Ovary (tissue), 9 donors: ENCODE results near the gene HECTD4. TPM values are rescaled to one million over a fixed set of nuclear protein-coding genes. Genes with fewer than 3 reads are reported as not detected.
A peak's percentile ranks its signal among the peaks of the same experiment; 100 is the strongest.
"Not testable (repeated sequence)": the region's sequence is repeated elsewhere in the genome, so short reads cannot be mapped to it uniquely, and the experiment has no call there.

Source experiments
- DNase-seq, 5 donors: peaks; one replicate each; pipeline ENCODE4 v3.0.0-alpha.2; 2019 to 2020
- H3K27ac ChIP-seq, 2 donors: fragments of 200-600 bp; one replicate each; pipeline versions ENCODE4 v1.5.1 to v1.8.0; 2019 to 2022
- H3K27me3 ChIP-seq: fragments of 200-600 bp; one replicate; pipeline ENCODE4 v1.8.0; 2022
- H3K36me3 ChIP-seq: fragments of 200-600 bp; sonication (generic); one replicate; pipeline ENCODE4 v1.5.1; 2019
- H3K4me1 ChIP-seq: one replicate; pipeline ENCODE4 v1.8.1; 2013; ENCODE audit warnings: mild to moderate bottlenecking, moderate library complexity; ENCODE audit not compliant: insufficient read depth
- H3K4me3 ChIP-seq: fragments of 200-600 bp; sonication (generic); one replicate; pipeline ENCODE4 v1.5.1; 2017
- H3K9me3 ChIP-seq, 2 donors: fragments of 200-600 bp in 1 of 2; sonication (generic) in 1 of 2; one replicate each; pipeline versions ENCODE4 v1.5.1 to v1.8.1; 2013 to 2019; ENCODE audit warnings: mild to moderate bottlenecking in 1 of 2, moderate library complexity in 1 of 2
- CTCF ChIP-seq, 3 donors: fragments of 450-650 bp in 2 of 3; fragments of 200-600 bp in 1 of 3; IDR thresholded peaks; one replicate each; pipeline versions ENCODE4 v1.5.1 to v1.8.0; 2016 to 2022; ENCODE audit warnings: antibody characterized with exemption in 3 of 3, mild to moderate bottlenecking in 1 of 3
- EP300 ChIP-seq: sonication (generic); formaldehyde crosslinking; IDR thresholded peaks from one replicate; pipeline ENCODE4 v1.6.1; 2017; ENCODE audit warnings: antibody characterized with exemption
- POLR2A ChIP-seq: fragments of 450-650 bp; IDR thresholded peaks from one replicate; pipeline ENCODE4 v1.6.1; 2017; ENCODE audit warnings: antibody characterized with exemption, mild to moderate bottlenecking, moderate library complexity
- WGBS, 3 donors: extraction: QIAGEN DNeasy Blood & Tissue Kit in 1 of 3; methylation state at CpG; one replicate each; pipeline versions ENCODE4 v1.1.5 to v1.1.7; 2013 to 2017; 5-methylcytosine and 5-hydroxymethylcytosine counted together
- intact Hi-C, 4 donors: fragments of 100-400 bp; cut with DNase I; formaldehyde crosslinking; loops; one replicate each; pipeline versions ENCODE4 v1.11.0 to v1.15.1; 2022 to 2023
- polyA plus RNA-seq, 2 donors: library from polyadenylated mRNA; stranded (reverse); fragments of 200-250 nt in 1 of 2; fragments of 350-450 nt in 1 of 2; fragmentation: Illumina TruSeq in 1 of 2; extraction: RNeasy Lipid Tissue Mini Kit (QIAGEN cat#74804) in 1 of 2; gene quantifications; one replicate each; pipeline ENCODE4 v1.2.3, GENCODE V29; 2013 to 2014
- total RNA-seq, 7 donors: library from RNA; depleted of rRNA in 2 of 7; stranded (reverse); fragments of >200 nt in 2 of 7; fragmentation: NEBNext Ultra II Directional in 3 of 7; extraction: Animal tissue kit (Norgen Biotek cat#: 25700) in 3 of 7; gene quantifications; one replicate each; pipeline versions ENCODE4 v1.1.0 to v1.2.4, GENCODE V29; 2016 to 2023
- donor health status: DM: no; HTN: no; CAD: no; lungs with moderate emphysema.
- donor health status: DM: no; HTN: no; CAD: no.
- donor health status: Bipolar disorder and iron deficiency.
- donor health status: DM: yes; HTN: yes; CAD: no.
- donor health status: DM: no; HTN: no; CAD: no.
- donor health status: DM: yes; HTN: yes; CAD: no.

The HECTD4 gene
- total and polyA plus RNA-seq, 9 donors = 12.3 to 47.3 (median 34.9) TPM

- Histone ChIP-seq H3K4me1 (peaks cover 2% of the 10 kb centered on the region), H3K9me3 (no peaks in the 10 kb centered on the region), H3K27me3 (no peaks in the 10 kb centered on the region), H3K4me3 (no peak overlapping the region), H3K27ac (no peak overlapping the region), H3K36me3 (no peaks in the 10 kb centered on the region)
- 16 to 23% (median 16%) methylated on average over 2 of the region's 2 CpGs for WGBS, 3 donors
- no peak for DNase-seq
- intact Hi-C loops = no loop called here
- TF ChIP-seq POLR2A = no peak
- no peak for TF ChIP-seq CTCF (IDR thresholded peaks at IDR 0.05)
- no peak for TF ChIP-seq EP300
Observed at GRCh38 chr12:112413855-112414625, 31.8 kb upstream of the HECTD4 start.

- no peak for TF ChIP-seq EP300
- peaks cover 3% of the 10 kb centered on the region for H3K4me1 ChIP-seq
- H3K9me3 ChIP-seq = no peaks in the 10 kb centered on the region
- no peaks in the 10 kb centered on the region for H3K27me3 ChIP-seq
- H3K4me3 ChIP-seq = no peak overlapping the region
- no peaks in the 10 kb centered on the region for H3K36me3 ChIP-seq
- intact Hi-C loops = no loop called here
- no peak for DNase-seq
- 95 to 96% (median 96%) methylated on average over 14 of the region's 14 CpGs for whole genome bisulfite sequencing, 3 donors
- H3K27ac ChIP-seq = no peak overlapping the region
Observed at GRCh38 chr12:112409906-112410244, 27.6 kb upstream of the HECTD4 start.

- H3K36me3 ChIP-seq = no peaks in the 10 kb centered on the region
- no peaks in the 10 kb centered on the region for H3K9me3 ChIP-seq
- peak; percentile 75 to 80 (median 79) for DNase-seq
- H3K4me1 ChIP-seq = peaks cover 3% of the 10 kb centered on the region
- H3K27ac ChIP-seq = peak within 1 kb of the TSS; percentile 56 to 57
- intact Hi-C loops = no loop called here
- no peak for TF ChIP-seq EP300
- TF ChIP-seq POLR2A = peak; percentile 81
- TF ChIP-seq CTCF (IDR thresholded peaks at IDR 0.05) = peak in 1 of 3 donors; percentile 33
- peak within 1 kb of the TSS; percentile 49 for H3K4me3 ChIP-seq
- H3K27me3 ChIP-seq = no peaks in the 10 kb centered on the region
- WGBS, 3 donors = 9 to 11% (median 10%) methylated on average over 46 of the region's 46 CpGs
Observed at GRCh38 chr12:112409064-112409905, 27.1 kb upstream of the HECTD4 start, which contains the start of gene RPL6. Gene RPL6, minus strand, starts transcription at chr12:112409605. Its CDS starts 949 bp downstream, at chr12:112408656.

- intact Hi-C loops = no loop called here
- no peak for DNase-seq
- Histone ChIP-seq H3K4me1 (peaks cover 3% of the 10 kb centered on the region), H3K4me3 (peak overlapping the region; percentile 49), H3K27ac (peak overlapping the region; percentile 56 to 57), H3K9me3 (no peaks in the 10 kb centered on the region), H3K27me3 (no peaks in the 10 kb centered on the region), H3K36me3 (no peaks in the 10 kb centered on the region)
- 3 to 18% (median 5%) methylated on average over 5 of the region's 5 CpGs for WGBS, 3 donors
- TF ChIP-seq POLR2A (no peak), CTCF (IDR thresholded peaks at IDR 0.05) (no peak), EP300 (no peak)
Observed at GRCh38 chr12:112408621-112409020, 26.4 kb upstream of the HECTD4 start.

- 42 to 71% (median 44%) methylated on average over 6 of the region's 6 CpGs for whole genome bisulfite sequencing, 3 donors
- DNase-seq, H3K27ac ChIP-seq, H3K27me3 ChIP-seq, intact Hi-C loops, H3K36me3 ChIP-seq, H3K4me1 ChIP-seq, H3K9me3 ChIP-seq, H3K4me3 ChIP-seq: not testable (repeated sequence)
Observed at GRCh38 chr12:112407683-112408082, 25.5 kb upstream of the HECTD4 start.
